Measurements from ENCODE around the gene NT5C2. TPM values are rescaled to one million over a fixed set of nuclear protein-coding genes. Genes with fewer than 3 reads are reported as not detected.

Gene NT5C2
- 56.8 to 88.6 TPM (median 62.8 TPM) in 3 replicates for polyA plus RNA-seq
- 64.9 TPM for polyA plus RNA-seq (2011; ENCODE audit: low read depth)
- 42.7 and 84.9 TPM in 2 replicates for polyA plus RNA-seq (2011; cell fraction: cytosol; rRNA removed)
- polyA plus RNA-seq (2011; cell fraction: nucleus; rRNA removed), result 64.1 and 77.8 TPM in 2 replicates
- 32.6 and 58.1 TPM in 2 replicates for polyA plus RNA-seq (2012; ENCODE audit: low replicate concordance)
- polyA minus RNA-seq, result 31.4 to 54.9 TPM (median 37.2 TPM) in 3 replicates
- 22.1 TPM for polyA minus RNA-seq (2011; cell fraction: cytosol; rRNA and poly(A)+ RNA removed)
- polyA minus RNA-seq (2011; cell fraction: nucleus; rRNA and poly(A)+ RNA removed), result 31.4 and 83.2 TPM in 2 replicates

GRCh38 chr10:103193107-103193819 is at the start of gene NT5C2:
TSS of gene NT5C2 (minus strand) at chr10:103193272. CDS start at chr10:103174958, 18,314 bp downstream.
- Histone ChIP-seq H3K27ac (ENCODE audit: control insufficient read depth, insufficient read depth, low read length) (peak within 1 kb of the TSS; percentile 81), H3K27me3 (ENCODE audit: control insufficient read depth, extremely low read depth, insufficient read depth, low read length) (no peaks in the 10 kb centered on the region), H3K36me3 (ENCODE audit: control insufficient read depth in 2 of 2, extremely low read depth in 1 of 2, insufficient read depth in 2 of 2, low read length in 2 of 2) (no peaks in the 10 kb centered on the region), H2AFZ (ENCODE audit: control insufficient read depth, low read length) (peak within 1 kb of the TSS; percentile 76), H3K4me3 (ENCODE audit: control insufficient read depth in 2 of 3, extremely low read depth in 1 of 3, insufficient read depth in 2 of 3, low read depth in 1 of 3, low read length in 3 of 3) (peak within 1 kb of the TSS; percentile 84 to 96 (median 94)), H3K9ac (ENCODE audit: control insufficient read depth, extremely low read depth, insufficient read depth, low read length) (peak within 1 kb of the TSS; percentile 94), H3K4me2 (ENCODE audit: control insufficient read depth, extremely low read depth, insufficient read depth, low read depth, low read length) (peak within 1 kb of the TSS; percentile 94), H3K9me1 (ENCODE audit: control insufficient read depth, extremely low read depth, insufficient read depth, low read length) (no peaks in the 10 kb centered on the region), H3K9me3 (ENCODE audit: control insufficient read depth, low read depth, low read length) (no peaks in the 10 kb centered on the region), H3K79me2 (ENCODE audit: control insufficient read depth, insufficient read depth, low read length) (peaks cover 46% of the 10 kb centered on the region), H3K4me1 (ENCODE audit: control insufficient read depth, extremely low read depth, insufficient read depth, low read length) (peaks cover 12% of the 10 kb centered on the region), H4K20me1 (ENCODE audit: control insufficient read depth, extremely low read depth, insufficient read depth, low read length) (no peaks in the 10 kb centered on the region)
- TF ChIP-seq EZH2 (IDR thresholded peaks at IDR 0.05; ENCODE audit: low read length) (no peak), CTCF (optimal IDR thresholded peaks at IDR 0.05 in 1 of 3, IDR thresholded peaks at IDR 0.05 in 1 of 3, conservative IDR thresholded peaks at IDR 0.05 in 1 of 3; ENCODE audit: extremely low read depth in 1 of 3, insufficient read depth in 2 of 3, low read length in 3 of 3) (no peak)
- no peak for FAIRE-seq
- DNase-seq (ENCODE audit: low read depth, low spot score), result no peak
- dilution Hi-C loops (cut with MboI; ENCODE audit: extremely low pct_ligation_motif_present, low sequenced_read_pairs), result no loop called here

GRCh38 chr10:103241262-103242011 is 48.4 kb upstream of the NT5C2 start:
- Histone ChIP-seq H3K4me2 (ENCODE audit: control insufficient read depth, extremely low read depth, insufficient read depth, low read depth, low read length) (peak overlapping the region; percentile 85), H3K4me3 (ENCODE audit: control insufficient read depth in 2 of 3, extremely low read depth in 1 of 3, insufficient read depth in 2 of 3, low read depth in 1 of 3, low read length in 3 of 3) (peak overlapping the region; percentile 6 to 60 (median 57)), H3K9ac (ENCODE audit: control insufficient read depth, extremely low read depth, insufficient read depth, low read length) (peak overlapping the region; percentile 81), H2AFZ (ENCODE audit: control insufficient read depth, low read length) (peak overlapping the region; percentile 88), H3K36me3 (ENCODE audit: control insufficient read depth in 2 of 2, extremely low read depth in 1 of 2, insufficient read depth in 2 of 2, low read length in 2 of 2) (no peaks in the 10 kb centered on the region), H3K9me3 (ENCODE audit: control insufficient read depth, low read depth, low read length) (no peaks in the 10 kb centered on the region), H4K20me1 (ENCODE audit: control insufficient read depth, extremely low read depth, insufficient read depth, low read length) (no peaks in the 10 kb centered on the region), H3K9me1 (ENCODE audit: control insufficient read depth, extremely low read depth, insufficient read depth, low read length) (no peaks in the 10 kb centered on the region), H3K79me2 (ENCODE audit: control insufficient read depth, insufficient read depth, low read length) (no peaks in the 10 kb centered on the region), H3K27ac (ENCODE audit: control insufficient read depth, insufficient read depth, low read length) (peak overlapping the region; percentile 90), H3K4me1 (ENCODE audit: control insufficient read depth, extremely low read depth, insufficient read depth, low read length) (peaks cover 28% of the 10 kb centered on the region), H3K27me3 (ENCODE audit: control insufficient read depth, extremely low read depth, insufficient read depth, low read length) (no peaks in the 10 kb centered on the region)
- no peak for DNase-seq (ENCODE audit: low read depth, low spot score)
- dilution Hi-C loops (cut with MboI; ENCODE audit: extremely low pct_ligation_motif_present, low sequenced_read_pairs), result no loop called here
- TF ChIP-seq EZH2 (IDR thresholded peaks at IDR 0.05; ENCODE audit: low read length) (no peak), CTCF (optimal IDR thresholded peaks at IDR 0.05 in 1 of 3, IDR thresholded peaks at IDR 0.05 in 1 of 3, conservative IDR thresholded peaks at IDR 0.05 in 1 of 3; ENCODE audit: extremely low read depth in 1 of 3, insufficient read depth in 2 of 3, low read length in 3 of 3) (no peak)
- peak; percentile 81 for FAIRE-seq

All from keratinocyte (primary cell).